GM21360 (cell line): Measurements from ENCODE around the gene DOCK4.

Experiments
- ATAC-seq: cut with Tn5 transposase; IDR thresholded peaks from one replicate; pipeline ENCODE4 v1.9.1; 2021; ENCODE audit warnings: mild to moderate bottlenecking, moderate library complexity; ENCODE audit not compliant: unreplicated experiment

DOCK4 gene

GRCh38 chr7:112193915-112194502 lies 12.2 kb downstream of the DOCK4 start:
- no peak for ATAC-seq

- no peak for ATAC-seq
Measured at GRCh38 chr7:112192236-112193154, 13.7 kb downstream of the DOCK4 start.

GRCh38 chr7:112190120-112190519 lies 16.1 kb downstream of the DOCK4 start:
- no peak for ATAC-seq

GRCh38 chr7:112189691-112190090 lies 16.5 kb downstream of the DOCK4 start:
- no peak for ATAC-seq

GRCh38 chr7:112188257-112188656 lies 17.9 kb downstream of the DOCK4 start:
- ATAC-seq, result no peak

GRCh38 chr7:112186300-112186699 lies 19.9 kb downstream of the DOCK4 start:
- ATAC-seq, result no peak

- ATAC-seq, result no peak
Measured at GRCh38 chr7:112185005-112185834, 21.0 kb downstream of the DOCK4 start.

GRCh38 chr7:112184455-112184854 lies 21.7 kb downstream of the DOCK4 start:
- ATAC-seq, result no peak

GRCh38 chr7:112183266-112183665 lies 22.9 kb downstream of the DOCK4 start:
- no peak for ATAC-seq

GRCh38 chr7:112182749-112183148 lies 23.4 kb downstream of the DOCK4 start:
- ATAC-seq, result no peak

GRCh38 chr7:112180223-112180622 lies 26.0 kb downstream of the DOCK4 start:
- no peak for ATAC-seq

GRCh38 chr7:112176693-112177415 lies 29.3 kb downstream of the DOCK4 start:
- no peak for ATAC-seq

- no peak for ATAC-seq
Measured at GRCh38 chr7:112176241-112176640, 30.0 kb downstream of the DOCK4 start.

- ATAC-seq, result no peak
Measured at GRCh38 chr7:112174192-112174591, 32.0 kb downstream of the DOCK4 start.

GRCh38 chr7:112173568-112173905 lies 32.7 kb downstream of the DOCK4 start:
- ATAC-seq, result no peak

GRCh38 chr7:112172870-112173567 lies 33.2 kb downstream of the DOCK4 start:
- no peak for ATAC-seq

GRCh38 chr7:112171673-112172072 lies 34.5 kb downstream of the DOCK4 start:
- ATAC-seq, result no peak

GRCh38 chr7:112168915-112169314 lies 37.3 kb downstream of the DOCK4 start:
- no peak for ATAC-seq

GRCh38 chr7:112167147-112167546 lies 39.1 kb downstream of the DOCK4 start:
- ATAC-seq, result no peak

- no peak for ATAC-seq
Measured at GRCh38 chr7:112162784-112163506, 43.3 kb downstream of the DOCK4 start.
